Mucosa of stomach (tissue), 1 donor: ENCODE results near the gene MYCBP2.
A peak's percentile ranks its signal among the peaks of the same experiment; 100 is the strongest.
"Not testable (repeated sequence)": the region's sequence is repeated elsewhere in the genome, so short reads cannot be mapped to it uniquely, and the experiment has no call there.

Experiments used
- H3K27me3 ChIP-seq: one replicate; pipeline ENCODE4 v1.7.0; 2013; ENCODE audit warnings: mild to moderate bottlenecking, low read length; ENCODE audit not compliant: control insufficient read depth, insufficient read depth
- H3K36me3 ChIP-seq: one replicate; pipeline ENCODE4 v1.7.0; 2013; ENCODE audit warnings: low read length; ENCODE audit not compliant: control insufficient read depth, insufficient read depth
- H3K4me1 ChIP-seq: one replicate; pipeline ENCODE4 v1.7.0; 2013; ENCODE audit warnings: mild to moderate bottlenecking, low read length; ENCODE audit not compliant: control insufficient read depth, insufficient read depth
- H3K4me3 ChIP-seq: one replicate; pipeline ENCODE4 v1.7.0; 2013; ENCODE audit warnings: low read length
- H3K9ac ChIP-seq: one replicate; pipeline ENCODE4 v1.7.0; 2013; ENCODE audit warnings: mild to moderate bottlenecking, low read length, moderate library complexity
- H3K9me3 ChIP-seq: one replicate; pipeline ENCODE4 v1.7.0; 2013; ENCODE audit warnings: mild to moderate bottlenecking, low read length, moderate library complexity; ENCODE audit not compliant: control insufficient read depth
- donor health status: Pancreatic carcinoma.

MYCBP2 gene

GRCh38 chr13:77331421-77331820, 4.5 kb upstream of the MYCBP2 start:
- Histone ChIP-seq H3K4me3 (no peak overlapping the region), H3K27me3 (no peaks in the 10 kb centered on the region), H3K36me3 (no peaks in the 10 kb centered on the region), H3K9ac (no peak overlapping the region), H3K4me1 (peaks cover 7% of the 10 kb centered on the region), H3K9me3 (no peaks in the 10 kb centered on the region)

- Histone ChIP-seq H3K4me3 (peak overlapping the region; percentile 61), H3K27me3 (no peaks in the 10 kb centered on the region), H3K9me3 (no peaks in the 10 kb centered on the region), H3K36me3 (no peaks in the 10 kb centered on the region), H3K4me1 (peaks cover 7% of the 10 kb centered on the region), H3K9ac (peak overlapping the region; percentile 77)
Measured at GRCh38 chr13:77329911-77330584, 3.2 kb upstream of the MYCBP2 start.

- Histone ChIP-seq H3K36me3 (no peaks in the 10 kb centered on the region), H3K4me3 (peak overlapping the region; percentile 61), H3K9ac (peak overlapping the region; percentile 77), H3K4me1 (peaks cover 7% of the 10 kb centered on the region), H3K9me3 (no peaks in the 10 kb centered on the region), H3K27me3 (no peaks in the 10 kb centered on the region)
Measured at GRCh38 chr13:77329133-77329910, 2.4 kb upstream of the MYCBP2 start.

DNA sequence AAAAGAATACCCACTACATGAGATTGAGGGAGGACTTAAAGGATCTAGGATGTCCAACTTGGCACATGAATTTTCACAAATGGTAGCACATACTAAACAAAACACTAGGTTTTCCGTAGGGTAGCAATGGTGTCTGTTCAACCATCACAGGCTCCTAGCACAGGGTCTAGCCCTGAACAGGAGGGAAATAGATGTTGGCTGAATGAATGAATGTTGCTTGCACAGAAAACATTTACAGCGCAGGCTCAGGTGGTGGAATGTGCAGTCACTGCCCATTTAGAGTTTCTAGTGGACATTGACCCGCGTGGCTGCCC, 1.9 kb upstream of the MYCBP2 start:
- Histone ChIP-seq H3K4me3 (peak overlapping the region; percentile 61), H3K36me3 (no peaks in the 10 kb centered on the region), H3K27me3 (no peaks in the 10 kb centered on the region), H3K9ac (peak overlapping the region; percentile 77), H3K4me1 (peaks cover 7% of the 10 kb centered on the region), H3K9me3 (no peaks in the 10 kb centered on the region)

DNA sequence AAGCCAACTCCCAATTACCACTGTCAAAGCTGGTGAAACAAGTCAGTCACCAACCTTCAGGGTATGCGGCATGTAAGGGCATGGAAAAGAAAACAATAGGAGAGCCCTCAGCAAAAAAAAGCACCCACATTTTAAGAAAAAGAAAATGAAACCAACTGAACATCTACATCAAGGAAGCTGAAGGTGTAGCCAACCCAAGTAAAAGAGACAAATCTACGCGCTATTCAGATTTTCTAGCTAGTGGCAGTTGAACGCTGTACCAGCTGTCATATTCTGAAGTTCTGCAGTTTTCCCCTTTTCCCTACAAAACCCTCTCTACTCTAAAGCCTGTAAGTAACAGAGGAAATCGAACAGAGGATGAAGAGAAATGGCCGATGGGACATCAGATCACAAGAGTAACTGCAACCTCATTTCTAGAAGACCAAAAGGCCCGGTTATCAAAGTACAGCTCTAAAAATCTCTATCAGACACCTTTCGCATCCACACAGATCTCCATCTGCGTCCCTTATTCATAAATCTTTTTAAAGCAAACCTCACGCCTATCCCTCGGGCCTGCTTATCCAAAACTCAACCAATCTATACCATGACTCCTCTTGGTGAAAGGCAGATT, 1.4 kb downstream of the MYCBP2 start:
- Histone ChIP-seq H3K27me3 (no peaks in the 10 kb centered on the region), H3K36me3 (no peaks in the 10 kb centered on the region), H3K4me1 (peaks cover 7% of the 10 kb centered on the region), H3K4me3 (peak overlapping the region; percentile 10), H3K9me3 (no peaks in the 10 kb centered on the region), H3K9ac (peak overlapping the region; percentile 62)

DNA sequence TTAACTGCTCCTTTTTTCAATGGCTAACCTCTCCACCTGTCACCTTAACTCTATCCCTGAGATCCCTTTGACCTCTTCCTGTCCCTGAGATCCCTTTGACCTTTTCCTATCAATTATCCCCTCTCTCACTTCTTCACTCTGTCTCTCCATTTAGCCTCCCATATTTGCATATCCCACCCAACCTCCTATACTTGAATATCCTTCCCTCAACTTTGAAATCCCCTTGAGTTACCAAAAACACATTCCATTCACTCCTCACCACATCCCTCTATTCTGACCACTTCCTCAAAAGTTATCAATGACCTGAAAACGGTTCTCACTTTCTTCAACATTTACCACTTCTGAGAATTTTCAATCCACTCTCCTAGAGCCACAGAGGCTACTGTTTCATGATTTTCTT, 3.0 kb downstream of the MYCBP2 start:
- H3K4me1 ChIP-seq: peaks cover 5% of the 10 kb centered on the region
- no peak overlapping the region for H3K4me3 ChIP-seq
- H3K36me3 ChIP-seq: no peaks in the 10 kb centered on the region
- no peaks in the 10 kb centered on the region for H3K27me3 ChIP-seq
- H3K9ac ChIP-seq: no peak overlapping the region
- no peaks in the 10 kb centered on the region for H3K9me3 ChIP-seq

DNA sequence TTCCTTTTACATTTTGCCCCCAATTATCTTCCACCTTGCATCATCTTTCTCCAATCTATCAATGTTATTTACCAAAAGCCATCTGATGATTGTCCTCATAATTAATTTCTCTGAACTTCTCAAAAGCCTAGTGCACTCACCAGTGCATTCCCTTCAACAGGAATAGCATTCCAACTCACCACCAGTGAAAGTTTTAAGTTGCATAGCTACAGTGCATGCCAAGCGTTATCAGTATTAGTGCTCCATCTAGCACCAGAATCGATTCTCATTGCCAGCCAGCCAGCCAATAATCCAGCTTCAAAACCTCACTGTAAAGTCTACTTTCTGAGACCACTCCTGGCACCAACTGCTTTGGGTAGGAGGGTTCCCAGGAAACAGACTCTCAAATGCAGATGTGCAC, 7.4 kb downstream of the MYCBP2 start:
- Histone ChIP-seq H3K36me3 (no peaks in the 10 kb centered on the region), H3K4me3 (no peak overlapping the region), H3K4me1 (peaks cover 5% of the 10 kb centered on the region), H3K9me3 (no peaks in the 10 kb centered on the region), H3K27me3 (no peaks in the 10 kb centered on the region), H3K9ac (no peak overlapping the region)

DNA sequence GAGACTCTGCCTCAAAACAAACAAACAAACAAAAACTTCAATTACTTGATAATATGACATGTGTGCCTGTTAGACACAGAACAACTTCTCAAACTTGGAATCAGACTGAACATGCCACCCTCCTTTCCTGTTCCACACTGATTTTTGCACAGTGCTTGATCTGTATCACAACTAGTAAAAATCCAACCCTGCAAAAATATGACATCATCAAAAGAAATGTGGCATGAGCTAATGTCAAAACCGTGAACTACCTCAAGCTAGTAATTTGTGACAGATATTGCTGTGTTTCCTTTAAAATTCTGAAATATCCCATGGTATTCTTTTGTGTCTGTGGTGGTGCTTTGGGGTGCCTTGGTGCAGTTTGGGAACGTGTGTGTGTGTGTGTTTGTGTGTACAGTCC, 8.2 kb downstream of the MYCBP2 start:
- peaks cover 5% of the 10 kb centered on the region for H3K4me1 ChIP-seq
- no peaks in the 10 kb centered on the region for H3K36me3 ChIP-seq
- no peak overlapping the region for H3K9ac ChIP-seq
- no peaks in the 10 kb centered on the region for H3K27me3 ChIP-seq
- no peaks in the 10 kb centered on the region for H3K9me3 ChIP-seq
- H3K4me3 ChIP-seq: no peak overlapping the region

DNA sequence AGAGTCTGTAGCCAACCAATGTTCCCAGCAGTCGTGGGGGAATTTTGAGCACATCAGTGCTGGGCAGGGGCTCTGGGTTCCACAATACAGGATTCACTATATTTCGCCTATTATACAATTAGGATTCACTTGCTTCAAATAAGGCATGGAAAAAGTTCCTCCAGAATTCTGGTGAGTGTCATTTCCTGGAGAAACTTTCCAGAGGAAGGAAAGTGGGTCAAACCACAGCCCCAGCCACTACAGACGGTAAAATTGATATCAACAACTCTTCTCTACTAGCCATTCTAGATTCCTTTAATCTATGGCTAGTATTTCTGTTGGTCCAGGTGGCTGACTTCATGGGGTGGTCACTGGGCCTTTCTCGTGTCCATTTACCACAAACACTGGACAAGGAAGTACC, 10.5 kb downstream of the MYCBP2 start:
- peaks cover 5% of the 10 kb centered on the region for H3K4me1 ChIP-seq
- no peaks in the 10 kb centered on the region for H3K27me3 ChIP-seq
- H3K4me3 ChIP-seq: no peak overlapping the region
- H3K9ac ChIP-seq: no peak overlapping the region
- no peaks in the 10 kb centered on the region for H3K36me3 ChIP-seq
- H3K9me3 ChIP-seq: no peaks in the 10 kb centered on the region

GRCh38 chr13:77315509-77315908, 11.4 kb downstream of the MYCBP2 start:
- not testable (repeated sequence) for H3K36me3 ChIP-seq, H3K4me3 ChIP-seq, H3K9ac ChIP-seq, H3K27me3 ChIP-seq, H3K9me3 ChIP-seq, H3K4me1 ChIP-seq

GRCh38 chr13:77313923-77314322, 13.0 kb downstream of the MYCBP2 start:
- Histone ChIP-seq H3K27me3 (no peaks in the 10 kb centered on the region), H3K9me3 (no peaks in the 10 kb centered on the region), H3K4me3 (no peak overlapping the region), H3K9ac (no peak overlapping the region), H3K4me1 (peaks cover 5% of the 10 kb centered on the region), H3K36me3 (no peaks in the 10 kb centered on the region)

DNA sequence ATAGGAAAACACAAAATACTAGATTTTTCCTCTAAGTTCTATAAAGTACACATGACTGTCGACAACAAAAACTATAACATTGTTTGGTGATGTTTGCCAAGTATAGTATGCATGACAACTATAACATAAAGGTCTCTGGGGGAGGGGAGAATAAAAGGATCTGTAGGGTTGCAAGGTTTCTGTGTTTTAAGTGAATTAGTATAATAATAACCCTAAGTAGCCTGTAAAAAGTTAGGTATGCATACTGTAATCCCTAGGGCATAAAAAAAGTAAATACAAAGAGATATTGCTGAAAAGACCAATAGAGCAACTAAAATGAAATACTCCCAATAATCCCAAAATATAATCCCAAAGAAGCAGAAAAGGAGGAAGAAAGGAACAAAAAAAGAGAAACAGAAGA, 14.6 kb downstream of the MYCBP2 start:
- Histone ChIP-seq H3K9ac (no peak overlapping the region), H3K9me3 (no peaks in the 10 kb centered on the region), H3K36me3 (no peaks in the 10 kb centered on the region), H3K4me1 (peaks cover 5% of the 10 kb centered on the region), H3K27me3 (no peaks in the 10 kb centered on the region), H3K4me3 (no peak overlapping the region)
